ENCODE results near the gene RAD51B. TPM values are rescaled to one million over a fixed set of nuclear protein-coding genes. Genes with fewer than 3 reads are reported as not detected.
"Not testable (repeated sequence)": the region's sequence is repeated elsewhere in the genome, so short reads cannot be mapped to it uniquely, and the experiment has no call there.

RAD51B gene
- total and polyA plus RNA-seq, 8 donors = 10.8 to 18.3 (median 14.1) TPM

GRCh38 chr14:68215629-68216028 is 396.1 kb downstream of the RAD51B start:
- ATAC-seq (no peak), DNase-seq (no peak)
- H3K4me3 ChIP-seq = no peak overlapping the region
- intact Hi-C loops (cut with DNase I) = no loop called here
- no peak for TF ChIP-seq CTCF (IDR thresholded peaks at IDR 0.05)
- no peak overlapping the region for H3K27ac ChIP-seq
- no peaks in the 10 kb centered on the region for H3K36me3 ChIP-seq
- peaks cover 0 to 15% of the 10 kb centered on the region in 2 donors for H3K4me1 ChIP-seq
- H3K27me3 ChIP-seq = no peaks in the 10 kb centered on the region
- no peaks in the 10 kb centered on the region for H3K9me3 ChIP-seq

- Histone ChIP-seq H3K27ac (no peak overlapping the region), H3K4me3 (no peak overlapping the region), H3K4me1 (peaks cover 0 to 10% of the 10 kb centered on the region in 2 donors), H3K9me3 (no peaks in the 10 kb centered on the region), H3K36me3 (no peaks in the 10 kb centered on the region), H3K27me3 (no peaks in the 10 kb centered on the region)
- DNase-seq (no peak), ATAC-seq (no peak)
- intact Hi-C loops (cut with DNase I) = no loop called here
- no peak for TF ChIP-seq CTCF (IDR thresholded peaks at IDR 0.05)
These were observed 396.5 kb downstream of the RAD51B start for GRCh38 chr14:68216079-68216478.

GRCh38 chr14:68216957-68217356 is 397.4 kb downstream of the RAD51B start:
- no peaks in the 10 kb centered on the region for H3K36me3 ChIP-seq
- no peak overlapping the region for H3K4me3 ChIP-seq
- no peaks in the 10 kb centered on the region for H3K27me3 ChIP-seq
- no peak overlapping the region for H3K27ac ChIP-seq
- H3K9me3 ChIP-seq = no peaks in the 10 kb centered on the region
- DNase-seq = no peak
- no peak for ATAC-seq
- peaks cover 0 to 1% of the 10 kb centered on the region in 2 donors for H3K4me1 ChIP-seq
- intact Hi-C loops (cut with DNase I) = no loop called here
- no peak for TF ChIP-seq CTCF (IDR thresholded peaks at IDR 0.05)

- DNase-seq (no peak), ATAC-seq (no peak)
- Histone ChIP-seq H3K27me3 (no peaks in the 10 kb centered on the region), H3K36me3 (no peaks in the 10 kb centered on the region), H3K4me3 (no peak overlapping the region), H3K9me3 (no peaks in the 10 kb centered on the region), H3K4me1 (no peaks in the 10 kb centered on the region), H3K27ac (no peak overlapping the region)
- intact Hi-C loops (cut with DNase I) = no loop called here
- no peak for TF ChIP-seq CTCF (IDR thresholded peaks at IDR 0.05)
These were observed 398.3 kb downstream of the RAD51B start for GRCh38 chr14:68217791-68218340.

- DNase-seq = no peak
- no peaks in the 10 kb centered on the region for H3K36me3 ChIP-seq
- no peaks in the 10 kb centered on the region for H3K27me3 ChIP-seq
- no peak for ATAC-seq
- no peak overlapping the region for H3K27ac ChIP-seq
- TF ChIP-seq CTCF (IDR thresholded peaks at IDR 0.05) = no peak
- intact Hi-C loops (cut with DNase I) = no loop called here
- H3K4me1 ChIP-seq = no peaks in the 10 kb centered on the region
- no peaks in the 10 kb centered on the region for H3K9me3 ChIP-seq
- H3K4me3 ChIP-seq = no peak overlapping the region
These were observed 399.8 kb downstream of the RAD51B start for GRCh38 chr14:68219407-68219806.

- H3K36me3 ChIP-seq; H3K4me1 ChIP-seq; intact Hi-C loops (cut with DNase I); DNase-seq; H3K9me3 ChIP-seq; ATAC-seq; H3K27ac ChIP-seq; H3K27me3 ChIP-seq; H3K4me3 ChIP-seq: not testable (repeated sequence)
These were observed 401.5 kb downstream of the RAD51B start for GRCh38 chr14:68221046-68221445.

Data from left lung (tissue), 10 donors.